ENCODE results near the gene ADAD2. TPM values are rescaled to one million over a fixed set of nuclear protein-coding genes. Genes with fewer than 3 reads are reported as not detected.

ADAD2 gene
- total RNA-seq, 1 donor = not detected

DNA sequence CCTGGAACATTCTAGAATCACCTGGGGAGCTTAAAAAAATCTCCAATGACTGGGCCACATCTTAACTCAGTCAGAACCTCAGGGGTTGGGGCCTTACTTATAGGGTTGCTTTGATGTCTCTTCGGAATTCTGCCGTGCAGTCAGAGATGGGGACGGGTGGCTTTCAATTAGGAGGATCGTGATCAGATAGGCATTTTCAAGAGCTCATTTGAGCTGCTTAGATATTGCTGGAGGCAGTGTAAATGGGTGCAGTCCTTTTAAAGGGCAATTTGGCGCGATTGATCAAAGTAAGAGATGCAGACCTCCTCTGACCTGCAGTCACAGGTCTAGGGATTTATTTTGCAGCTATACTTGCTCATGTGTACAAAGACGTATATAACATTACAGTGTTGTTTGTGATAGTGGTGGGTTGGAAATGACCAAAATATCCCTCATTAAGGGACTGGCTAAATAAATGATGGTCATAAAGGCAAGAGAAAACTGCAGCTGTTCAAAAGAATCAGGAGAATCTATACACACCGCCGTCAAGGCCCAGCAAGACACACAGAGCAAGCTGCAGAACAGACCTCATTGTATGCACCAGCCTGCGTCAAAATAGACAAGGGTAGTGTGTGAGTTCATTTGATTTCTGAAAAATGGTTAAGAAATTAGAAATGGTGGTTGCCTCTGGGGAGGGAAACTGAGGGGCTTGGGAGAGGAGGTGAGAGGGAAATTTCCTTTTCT is 55.2 kb downstream of the ADAD2 start:
- no peak overlapping the region for H3K4me3 ChIP-seq (ENCODE audit: low read depth, low read length)
- TF ChIP-seq, protein P1, sequence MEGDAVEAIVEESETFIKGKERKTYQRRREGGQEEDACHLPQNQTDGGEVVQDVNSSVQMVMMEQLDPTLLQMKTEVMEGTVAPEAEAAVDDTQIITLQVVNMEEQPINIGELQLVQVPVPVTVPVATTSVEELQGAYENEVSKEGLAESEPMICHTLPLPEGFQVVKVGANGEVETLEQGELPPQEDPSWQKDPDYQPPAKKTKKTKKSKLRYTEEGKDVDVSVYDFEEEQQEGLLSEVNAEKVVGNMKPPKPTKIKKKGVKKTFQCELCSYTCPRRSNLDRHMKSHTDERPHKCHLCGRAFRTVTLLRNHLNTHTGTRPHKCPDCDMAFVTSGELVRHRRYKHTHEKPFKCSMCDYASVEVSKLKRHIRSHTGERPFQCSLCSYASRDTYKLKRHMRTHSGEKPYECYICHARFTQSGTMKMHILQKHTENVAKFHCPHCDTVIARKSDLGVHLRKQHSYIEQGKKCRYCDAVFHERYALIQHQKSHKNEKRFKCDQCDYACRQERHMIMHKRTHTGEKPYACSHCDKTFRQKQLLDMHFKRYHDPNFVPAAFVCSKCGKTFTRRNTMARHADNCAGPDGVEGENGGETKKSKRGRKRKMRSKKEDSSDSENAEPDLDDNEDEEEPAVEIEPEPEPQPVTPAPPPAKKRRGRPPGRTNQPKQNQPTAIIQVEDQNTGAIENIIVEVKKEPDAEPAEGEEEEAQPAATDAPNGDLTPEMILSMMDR (IDR thresholded peaks at IDR 0.05; ENCODE audit: insufficient read depth, low read depth, low read length) = no peak
- no peak for DNase-seq (ENCODE audit: low read depth)

DNA sequence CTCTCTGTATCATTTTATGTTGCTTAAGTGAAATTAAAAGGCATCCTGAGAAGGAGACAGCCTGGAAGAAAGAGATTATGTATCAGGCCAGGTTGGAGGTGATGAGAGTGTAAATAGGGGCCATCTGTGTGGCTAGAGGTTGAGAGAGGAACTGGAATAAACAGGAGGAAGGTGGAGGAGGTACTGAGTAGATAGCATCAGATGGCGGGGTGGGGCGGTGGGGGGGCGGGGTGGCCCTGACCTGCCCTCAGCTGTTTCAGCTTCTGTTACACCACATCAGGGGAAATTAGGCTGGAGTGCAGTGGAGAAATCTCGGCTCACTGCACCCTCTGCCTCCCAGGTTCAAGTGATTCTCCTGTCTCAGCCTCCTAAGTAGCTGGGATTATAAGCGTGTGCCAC is 55.7 kb downstream of the ADAD2 start:
- DNase-seq (ENCODE audit: low read depth) = no peak
- no peak overlapping the region for H3K4me3 ChIP-seq (ENCODE audit: low read depth, low read length)
- TF ChIP-seq, protein P1 (IDR thresholded peaks at IDR 0.05; ENCODE audit: insufficient read depth, low read depth, low read length) = no peak

Other genes starting within 250 kb of the ADAD2 start
- gene OSGIN1, start 237.9 kb upstream of the ADAD2 start, total RNA-seq = 3.2 and 6.5 TPM in 2 replicates
- gene NECAB2, start 222.9 kb upstream of the ADAD2 start, total RNA-seq = not detected in 2 replicates
- not detected in 2 replicates for gene SLC38A8, start 148.4 kb upstream of the ADAD2 start, total RNA-seq
- gene MBTPS1, start 74.2 kb upstream of the ADAD2 start, total RNA-seq = 77.0 and 97.2 TPM in 2 replicates
- gene HSDL1, start 46.0 kb upstream of the ADAD2 start, total RNA-seq = 17.4 and 29.8 TPM in 2 replicates
- not detected in 2 replicates for gene DNAAF1, start 45.8 kb upstream of the ADAD2 start, total RNA-seq
- gene TAF1C, start 4.1 kb upstream of the ADAD2 start, total RNA-seq = 19.4 and 20.9 TPM in 2 replicates
- gene KCNG4, start 48.9 kb downstream of the ADAD2 start, total RNA-seq = not detected in 2 replicates
- gene WFDC1, start 103.7 kb downstream of the ADAD2 start, total RNA-seq = 8.2 and 10.0 TPM in 2 replicates
- gene ATP2C2, start 177.4 kb downstream of the ADAD2 start, total RNA-seq = not detected in 2 replicates